Measurements from ENCODE around the gene QSOX1.

The QSOX1 gene

GRCh38 chr1:180215856-180216625, 61.4 kb downstream of the QSOX1 start:
- DNase-seq (ENCODE audit: low spot score): no peak

- no peak for DNase-seq (ENCODE audit: low spot score)
These were observed 62.3 kb downstream of the QSOX1 start for GRCh38 chr1:180217006-180217405.

- no peak for DNase-seq (ENCODE audit: low spot score)
These were observed 64.4 kb downstream of the QSOX1 start for GRCh38 chr1:180218806-180219765.

GRCh38 chr1:180219776-180220175, 65.1 kb downstream of the QSOX1 start:
- DNase-seq (ENCODE audit: low spot score): no peak

GRCh38 chr1:180221462-180221861, 66.8 kb downstream of the QSOX1 start:
- DNase-seq (ENCODE audit: low spot score): no peak

- DNase-seq (ENCODE audit: low spot score): no peak
These were observed 70.2 kb downstream of the QSOX1 start for GRCh38 chr1:180224902-180225301.

GRCh38 chr1:180225403-180225802, 70.7 kb downstream of the QSOX1 start:
- DNase-seq (ENCODE audit: low spot score): no peak

- DNase-seq (ENCODE audit: low spot score): no peak
These were observed 73.4 kb downstream of the QSOX1 start for GRCh38 chr1:180227861-180228647.

GRCh38 chr1:180228648-180229482, 74.2 kb downstream of the QSOX1 start:
- no peak for DNase-seq (ENCODE audit: low spot score)

- no peak for DNase-seq (ENCODE audit: low spot score)
These were observed 75.1 kb downstream of the QSOX1 start, which contains the start of gene LHX4 for GRCh38 chr1:180229483-180230415. Gene LHX4 (plus strand): TSS chr1:180230264. CDS start chr1:180230530, 266 bp downstream.

GRCh38 chr1:180230416-180230790, 75.7 kb downstream of the QSOX1 start:
- no peak for DNase-seq (ENCODE audit: low spot score)

- no peak for DNase-seq (ENCODE audit: low spot score)
These were observed 76.3 kb downstream of the QSOX1 start for GRCh38 chr1:180230791-180231505.

GRCh38 chr1:180231506-180231921, 76.8 kb downstream of the QSOX1 start:
- no peak for DNase-seq (ENCODE audit: low spot score)

- DNase-seq (ENCODE audit: low spot score): no peak
These were observed 77.3 kb downstream of the QSOX1 start for GRCh38 chr1:180231936-180232335.

GRCh38 chr1:180232521-180233043, 77.9 kb downstream of the QSOX1 start:
- no peak for DNase-seq (ENCODE audit: low spot score)

- DNase-seq (ENCODE audit: low spot score): no peak
These were observed 78.7 kb downstream of the QSOX1 start for GRCh38 chr1:180233191-180234011.

GRCh38 chr1:180234369-180235076, 79.9 kb downstream of the QSOX1 start:
- DNase-seq (ENCODE audit: low spot score): no peak

Data from pons (tissue), 1 donor.